HEK293 (cell line): ENCODE measurements around the gene LRBA.
"Not testable (repeated sequence)": the region's sequence is repeated elsewhere in the genome, so short reads cannot be mapped to it uniquely, and the experiment has no call there.

Source experiments
- CTCF ChIA-PET: fragments of 350-600 bp; formaldehyde crosslinking; extraction: SDS; loops from one replicate; lab custom pipeline; 2021; ENCODE audit warnings: antibody characterized with exemption; lab: Yijun Ruan, JAX
- POLR2A ChIA-PET: fragments of 300-600 bp; formaldehyde crosslinking; extraction: SDS; loops from one replicate; lab custom pipeline; 2020; ENCODE audit warnings: antibody characterized with exemption, inconsistent platforms; lab: Yijun Ruan, JAX
- H3K27ac ChIP-seq: fragments of 200-500 bp; sonication (Bioruptor generic); 2 replicates; pipeline ENCODE4 v1.5.1; 2014; ENCODE audit warnings: low read depth, low read length, control low read depth, inconsistent platforms; ENCODE audit errors: extremely low read depth
- H3K36me3 ChIP-seq, 2 experiments: fragments of 200-500 bp in 1 of 2; sonication (Bioruptor generic) in 1 of 2; 1 replicate in 1 of 2; 2 replicates in 1 of 2; pipeline ENCODE4 v1.5.1; 2014 to 2017; ENCODE audit warnings: inconsistent platforms in 2 of 2, low read length in 2 of 2; ENCODE audit not compliant: control insufficient read depth in 2 of 2, insufficient read depth in 1 of 2
- H3K4me1 ChIP-seq: fragments of 200-500 bp; sonication (Bioruptor generic); 2 replicates; pipeline ENCODE4 v1.5.1; 2014; ENCODE audit warnings: mild to moderate bottlenecking, low read length, inconsistent platforms; ENCODE audit not compliant: control insufficient read depth, insufficient read depth
- H3K4me3 ChIP-seq: 2 replicates; pipeline ENCODE4 v1.5.1; 2011; ENCODE audit warnings: low read depth, mild to moderate bottlenecking, control low read depth, low read length, moderate library complexity
- H3K9me3 ChIP-seq: fragments of 200-500 bp; sonication (Bioruptor generic); 2 replicates; pipeline ENCODE4 v1.5.1; 2014; ENCODE audit warnings: low read depth, low read length, inconsistent platforms; ENCODE audit not compliant: control insufficient read depth, insufficient read depth
- ATF2 ChIP-seq: fragments of 450-650 bp; formaldehyde crosslinking; IDR thresholded peaks from 2 replicates; pipeline ENCODE4 v1.5.1; 2016; ENCODE audit warnings: missing biosample characterization, missing genetic modification characterization, low read depth
- GLIS1 ChIP-seq: fragments of 450-650 bp; formaldehyde crosslinking; IDR thresholded peaks from 2 replicates; pipeline ENCODE4 v1.5.1; 2016; ENCODE audit warnings: missing biosample characterization, missing genetic modification characterization
- KLF16 ChIP-seq: fragments of 450-650 bp; formaldehyde crosslinking; IDR thresholded peaks from 2 replicates; pipeline ENCODE4 v1.5.1; 2017; ENCODE audit warnings: missing biosample characterization, missing genetic modification characterization
- SP3 ChIP-seq: fragments of 450-650 bp; formaldehyde crosslinking; IDR thresholded peaks from 2 replicates; pipeline ENCODE4 v1.5.1; 2016; ENCODE audit warnings: missing biosample characterization, missing genetic modification characterization
- TCF7L2 ChIP-seq: IDR thresholded peaks from 2 replicates; pipeline ENCODE4 v1.6.1; 2011; ENCODE audit warnings: low read depth, mild to moderate bottlenecking, inconsistent platforms, low read length, moderate library complexity, borderline replicate concordance
- ZBTB21 ChIP-seq: fragments of 450-650 bp; formaldehyde crosslinking; IDR thresholded peaks from 2 replicates; pipeline ENCODE4 v1.5.1; 2017; ENCODE audit warnings: missing biosample characterization, missing genetic modification characterization
- ZBTB26 ChIP-seq: fragments of 450-650 bp; formaldehyde crosslinking; optimal IDR thresholded peaks from 2 replicates; pipeline ENCODE3; 2016; ENCODE audit warnings: missing biosample characterization, mild to moderate bottlenecking, missing genetic modification characterization
- ZNF140 ChIP-seq: fragments of 450-650 bp; formaldehyde crosslinking; IDR thresholded peaks from 2 replicates; pipeline ENCODE4 v1.5.1; 2016; ENCODE audit warnings: missing biosample characterization, missing genetic modification characterization
- ZNF175 ChIP-seq: fragments of 450-650 bp; formaldehyde crosslinking; IDR thresholded peaks from 2 replicates; pipeline ENCODE4 v1.5.1; 2016; ENCODE audit warnings: missing biosample characterization, missing genetic modification characterization
- ZNF19 ChIP-seq: fragments of 450-650 bp; formaldehyde crosslinking; IDR thresholded peaks from 2 replicates; pipeline ENCODE4; 2016; ENCODE audit warnings: missing biosample characterization, missing genetic modification characterization, low read depth
- ZNF214 ChIP-seq: fragments of 450-650 bp; formaldehyde crosslinking; IDR thresholded peaks from 2 replicates; pipeline ENCODE4 v1.5.1; 2017; ENCODE audit warnings: missing biosample characterization, mild to moderate bottlenecking, missing genetic modification characterization, borderline replicate concordance
- ZNF239 ChIP-seq: fragments of 450-650 bp; formaldehyde crosslinking; IDR thresholded peaks from 2 replicates; pipeline ENCODE4 v1.5.1; 2016; ENCODE audit warnings: missing biosample characterization, missing genetic modification characterization
- ZNF24 ChIP-seq: fragments of 450-650 bp; formaldehyde crosslinking; IDR thresholded peaks from 2 replicates; pipeline ENCODE4 v1.5.1; 2016; ENCODE audit warnings: missing biosample characterization, missing genetic modification characterization
- ZNF248 ChIP-seq: fragments of 450-650 bp; formaldehyde crosslinking; IDR thresholded peaks from 2 replicates; pipeline ENCODE4 v1.5.1; 2017; ENCODE audit warnings: missing biosample characterization, missing genetic modification characterization
- ZNF302 ChIP-seq: fragments of 450-650 bp; formaldehyde crosslinking; IDR thresholded peaks from 2 replicates; pipeline ENCODE4 v1.5.1; 2016; ENCODE audit warnings: missing biosample characterization, missing genetic modification characterization, low read depth
- ZNF341 ChIP-seq: fragments of 450-650 bp; formaldehyde crosslinking; IDR thresholded peaks from 2 replicates; pipeline ENCODE4; 2016; ENCODE audit warnings: low read depth, missing biosample characterization, missing genetic modification characterization
- ZNF354C ChIP-seq: fragments of 450-650 bp; formaldehyde crosslinking; IDR thresholded peaks from 2 replicates; pipeline ENCODE4 v1.5.1; 2016; ENCODE audit warnings: missing biosample characterization, missing genetic modification characterization, low read depth, borderline replicate concordance
- ZNF416 ChIP-seq: fragments of 450-650 bp; formaldehyde crosslinking; IDR thresholded peaks from 2 replicates; pipeline ENCODE4 v1.5.1; 2016; ENCODE audit warnings: missing biosample characterization, missing genetic modification characterization
- ZNF426 ChIP-seq: fragments of 450-650 bp; formaldehyde crosslinking; IDR thresholded peaks from 2 replicates; pipeline ENCODE4 v1.5.1; 2017; ENCODE audit warnings: missing biosample characterization, missing genetic modification characterization, mild to moderate bottlenecking, inconsistent platforms, moderate library complexity
- ZNF510 ChIP-seq: fragments of 450-650 bp; formaldehyde crosslinking; IDR thresholded peaks from 2 replicates; pipeline ENCODE4 v1.5.1; 2018; ENCODE audit warnings: mild to moderate bottlenecking, missing genetic modification characterization, missing biosample characterization; ENCODE audit not compliant: insufficient replicate concordance
- ZNF792 ChIP-seq: fragments of 450-650 bp; formaldehyde crosslinking; IDR thresholded peaks from 2 replicates; pipeline ENCODE4 v1.5.1; 2016; ENCODE audit warnings: missing biosample characterization, missing genetic modification characterization
- ZSCAN18 ChIP-seq: fragments of 450-650 bp; formaldehyde crosslinking; IDR thresholded peaks from 2 replicates; pipeline ENCODE4 v1.5.1; 2016; ENCODE audit warnings: missing biosample characterization, missing genetic modification characterization
- ZSCAN23 ChIP-seq: fragments of 450-650 bp; formaldehyde crosslinking; IDR thresholded peaks from 2 replicates; pipeline ENCODE4 v1.5.1; 2016; ENCODE audit warnings: missing biosample characterization, missing genetic modification characterization
- ZSCAN4 ChIP-seq: fragments of 450-650 bp; formaldehyde crosslinking; IDR thresholded peaks from 2 replicates; pipeline ENCODE4 v1.5.1; 2017; ENCODE audit warnings: missing biosample characterization, missing genetic modification characterization

The LRBA gene

GRCh38 chr4:150997141-150997540, 17.9 kb downstream of the LRBA start:
- TF ChIP-seq ZNF354C (tag by site-specific recombination): no peak
- TF ChIP-seq ATF2 (tag by site-specific recombination): no peak
- no peak for TF ChIP-seq ZSCAN4 (tag by site-specific recombination)
- TF ChIP-seq SP3 (tag by site-specific recombination): no peak
- no peak for TF ChIP-seq ZSCAN18
- no peak for TF ChIP-seq ZNF302 (tag by site-specific recombination)
- no peak for TF ChIP-seq ZNF792 (tag by site-specific recombination)
- no peak for TF ChIP-seq KLF16 (tag by site-specific recombination)
- TF ChIP-seq ZBTB26 (tag by site-specific recombination): no peak
- no peak for TF ChIP-seq TCF7L2
- no peak for TF ChIP-seq ZNF19 (tag by site-specific recombination)
- TF ChIP-seq ZNF416 (tag by site-specific recombination): no peak
- CTCF ChIA-PET: no interaction called here

GRCh38 chr4:150994721-150995120, 20.4 kb downstream of the LRBA start:
- Histone ChIP-seq H3K4me3 (no peak overlapping the region), H3K36me3 (no peaks in the 10 kb centered on the region), H3K9me3 (no peaks in the 10 kb centered on the region), H3K27ac (no peak overlapping the region), H3K4me1 (no peaks in the 10 kb centered on the region)
- TF ChIP-seq ZNF426 (tag by site-specific recombination) (no peak), ZBTB21 (tag by site-specific recombination) (no peak), ZNF239 (no peak), ZNF140 (tag by site-specific recombination) (no peak), ZNF510 (tag by site-specific recombination) (no peak), ZNF175 (tag by site-specific recombination) (no peak), ZNF248 (tag by site-specific recombination) (no peak), ZNF341 (tag by site-specific recombination) (no peak), ZNF24 (no peak), ZSCAN23 (no peak), ZNF214 (tag by site-specific recombination) (no peak), GLIS1 (tag by site-specific recombination) (no peak)
- ChIA-PET CTCF (no interaction called here), POLR2A (no interaction called here)

More at GRCh38 chr4:150997141-150997540, 17.9 kb downstream of the LRBA start:
- H3K4me1 ChIP-seq: no peaks in the 10 kb centered on the region
- no peak overlapping the region for H3K27ac ChIP-seq
- no peak overlapping the region for H3K4me3 ChIP-seq
- H3K9me3 ChIP-seq: no peaks in the 10 kb centered on the region
- H3K36me3 ChIP-seq: no peaks in the 10 kb centered on the region; a peak in 1 of 3 replicates
- POLR2A ChIA-PET: no interaction called here

- H3K9me3 ChIP-seq, H3K27ac ChIP-seq, POLR2A ChIA-PET, H3K36me3 ChIP-seq, H3K4me3 ChIP-seq, H3K4me1 ChIP-seq, CTCF ChIA-PET: not testable (repeated sequence)
These were observed 21.5 kb downstream of the LRBA start for GRCh38 chr4:150993577-150993976.
